Subcutaneous abdominal adipose tissue (tissue), 5 donors: ENCODE measurements around the gene TGM5.

ENCODE experiments used
- H3K27ac ChIP-seq: one replicate; pipeline ENCODE4 v1.7.0; 2013; ENCODE audit warnings: low read depth, mild to moderate bottlenecking, inconsistent platforms, low read length, moderate library complexity
- H3K27me3 ChIP-seq, 5 donors: one replicate each; pipeline ENCODE4 v1.7.0; 2013; ENCODE audit warnings: low read length in 5 of 5, inconsistent platforms in 1 of 5; ENCODE audit not compliant: control insufficient read depth in 5 of 5, insufficient read depth in 4 of 5
- H3K36me3 ChIP-seq, 5 donors: one replicate each; pipeline ENCODE4 v1.7.0; 2013; ENCODE audit warnings: low read length in 5 of 5; ENCODE audit not compliant: control insufficient read depth in 5 of 5, insufficient read depth in 5 of 5
- H3K4me1 ChIP-seq, 5 donors: one replicate each; pipeline ENCODE4 v1.7.0; 2013; ENCODE audit warnings: low read length in 5 of 5, mild to moderate bottlenecking in 3 of 5, moderate library complexity in 1 of 5; ENCODE audit not compliant: control insufficient read depth in 5 of 5, insufficient read depth in 5 of 5
- H3K4me3 ChIP-seq, 5 donors: one replicate each; pipeline ENCODE4 v1.7.0; 2013; ENCODE audit warnings: low read length in 5 of 5, low read depth in 1 of 5
- H3K9ac ChIP-seq, 5 donors: one replicate each; pipeline ENCODE4 v1.7.0; 2013; ENCODE audit warnings: low read length in 5 of 5, mild to moderate bottlenecking in 4 of 5, moderate library complexity in 3 of 5
- H3K9me3 ChIP-seq, 5 donors: one replicate each; pipeline ENCODE4 v1.7.0; 2013; ENCODE audit warnings: low read length in 5 of 5; ENCODE audit not compliant: control insufficient read depth in 5 of 5
- donor health status: healthy.
- donor health status: healthy.
- donor health status: healthy.
- donor health status: healthy.
- donor health status: healthy.

The TGM5 gene

DNA sequence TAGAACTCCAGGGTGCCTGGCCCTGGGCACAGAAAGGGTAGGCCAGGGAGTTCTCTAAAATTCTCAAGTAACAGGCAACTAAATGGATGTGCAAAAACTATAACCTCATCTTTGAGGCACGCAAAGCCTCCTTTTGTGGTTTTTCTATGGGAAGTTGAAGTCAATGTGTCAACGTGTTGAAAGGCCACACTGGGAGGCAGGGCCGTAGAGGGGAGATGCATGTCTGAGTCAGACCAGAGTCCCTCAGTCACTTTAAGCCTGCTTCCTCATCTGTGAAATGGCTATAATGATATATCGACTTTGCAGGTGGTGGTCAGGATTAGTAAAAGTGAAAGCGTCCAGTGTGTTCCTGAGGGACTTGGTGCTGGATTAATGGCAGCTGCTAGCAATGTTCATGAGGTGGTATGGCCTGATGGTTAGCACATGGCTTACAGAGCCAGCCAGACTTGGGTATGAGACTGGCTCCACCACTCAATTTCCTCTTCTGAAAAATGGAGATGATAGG, 17.0 kb downstream of the TGM5 start:
- no peak overlapping the region for H3K27ac ChIP-seq
- peaks cover 0 to 4% (median 0%) of the 10 kb centered on the region in 5 donors for H3K27me3 ChIP-seq
- no peak overlapping the region for H3K9ac ChIP-seq
- no peaks in the 10 kb centered on the region for H3K9me3 ChIP-seq
- H3K4me3 ChIP-seq: no peak overlapping the region
- peaks cover 0 to 2% (median 0%) of the 10 kb centered on the region in 5 donors for H3K4me1 ChIP-seq
- no peaks in the 10 kb centered on the region for H3K36me3 ChIP-seq

DNA sequence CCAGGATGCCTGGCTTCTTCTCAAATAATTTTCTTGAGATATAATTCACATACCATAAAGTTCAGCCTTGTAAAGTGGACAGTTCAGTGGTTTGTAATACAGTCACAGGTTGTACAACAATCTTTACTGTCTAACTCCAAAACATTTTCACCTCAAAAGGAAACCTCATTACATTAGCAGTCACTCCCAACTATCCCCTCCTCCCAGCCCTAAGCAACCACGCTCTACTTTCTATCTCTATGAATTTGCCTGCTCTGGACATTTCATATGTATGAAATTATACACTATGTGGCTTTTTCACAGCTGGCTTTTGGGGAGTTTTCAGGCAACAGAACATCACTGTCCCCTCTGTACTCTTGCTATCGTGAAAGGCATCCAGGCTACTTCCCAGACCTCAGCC, 17.5 kb downstream of the TGM5 start:
- no peak overlapping the region for H3K4me3 ChIP-seq
- no peaks in the 10 kb centered on the region for H3K9me3 ChIP-seq
- H3K9ac ChIP-seq: no peak overlapping the region
- H3K4me1 ChIP-seq: peaks cover 0 to 2% (median 0%) of the 10 kb centered on the region in 5 donors
- H3K27me3 ChIP-seq: peaks cover 0 to 4% (median 0%) of the 10 kb centered on the region in 5 donors
- H3K36me3 ChIP-seq: no peaks in the 10 kb centered on the region
- H3K27ac ChIP-seq: no peak overlapping the region

DNA sequence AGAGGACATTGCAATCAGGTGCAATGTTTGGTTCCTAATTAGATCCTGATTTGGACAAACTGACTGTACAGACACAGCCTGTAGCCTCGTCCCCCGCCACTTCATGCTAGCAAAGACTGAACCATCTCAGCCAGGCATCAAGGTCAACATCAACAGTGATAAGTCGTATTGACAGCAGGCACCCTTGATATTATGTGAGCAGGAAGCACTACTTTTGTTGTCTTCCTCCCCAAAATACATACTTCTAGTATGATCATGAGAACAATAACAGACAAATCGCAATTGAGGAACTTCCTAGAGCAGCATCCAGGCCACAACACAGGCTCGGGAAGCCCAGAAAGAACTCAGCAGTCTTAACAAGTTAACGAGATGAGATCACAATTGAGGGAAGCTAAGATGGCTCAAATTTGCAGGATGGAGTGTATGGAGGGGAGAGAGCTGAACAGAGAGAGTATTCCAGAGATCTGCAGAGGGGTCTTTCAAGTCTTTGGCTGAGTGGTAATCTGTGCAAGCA, 20.4 kb downstream of the TGM5 start:
- no peaks in the 10 kb centered on the region for H3K36me3 ChIP-seq
- H3K27me3 ChIP-seq: no peaks in the 10 kb centered on the region

DNA sequence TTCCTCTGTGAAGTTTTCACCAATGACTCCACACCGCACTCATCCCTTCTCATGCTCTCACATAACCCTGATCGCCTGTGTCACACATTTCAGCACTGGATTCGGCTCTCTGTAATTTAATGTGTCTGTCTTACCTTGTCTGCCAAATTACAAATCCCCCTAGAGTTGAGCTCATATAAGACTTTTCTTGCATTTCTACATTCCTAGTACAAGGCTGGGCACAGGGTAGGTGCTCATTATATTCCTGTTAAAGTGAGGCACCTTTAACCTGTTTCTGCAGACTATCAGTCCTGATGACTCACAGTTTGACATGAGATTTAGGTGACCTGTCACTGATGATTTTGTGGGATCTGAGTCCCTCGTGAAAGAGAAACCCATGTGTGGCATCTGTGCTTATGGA, 22.6 kb downstream of the TGM5 start:
- Histone ChIP-seq H3K27me3 (no peaks in the 10 kb centered on the region), H3K4me3 (no peak overlapping the region), H3K9me3 (no peaks in the 10 kb centered on the region), H3K4me1 (peaks cover 0 to 23% (median 6%) of the 10 kb centered on the region in 5 donors), H3K36me3 (no peaks in the 10 kb centered on the region), H3K27ac (no peak overlapping the region), H3K9ac (no peak overlapping the region)

More for the DNA sequence above, 20.4 kb downstream of the TGM5 start:
- no peak overlapping the region for H3K9ac ChIP-seq
- no peaks in the 10 kb centered on the region for H3K9me3 ChIP-seq
- peaks cover 0 to 14% (median 2%) of the 10 kb centered on the region in 5 donors for H3K4me1 ChIP-seq
- H3K4me3 ChIP-seq: no peak overlapping the region
- no peak overlapping the region for H3K27ac ChIP-seq

DNA sequence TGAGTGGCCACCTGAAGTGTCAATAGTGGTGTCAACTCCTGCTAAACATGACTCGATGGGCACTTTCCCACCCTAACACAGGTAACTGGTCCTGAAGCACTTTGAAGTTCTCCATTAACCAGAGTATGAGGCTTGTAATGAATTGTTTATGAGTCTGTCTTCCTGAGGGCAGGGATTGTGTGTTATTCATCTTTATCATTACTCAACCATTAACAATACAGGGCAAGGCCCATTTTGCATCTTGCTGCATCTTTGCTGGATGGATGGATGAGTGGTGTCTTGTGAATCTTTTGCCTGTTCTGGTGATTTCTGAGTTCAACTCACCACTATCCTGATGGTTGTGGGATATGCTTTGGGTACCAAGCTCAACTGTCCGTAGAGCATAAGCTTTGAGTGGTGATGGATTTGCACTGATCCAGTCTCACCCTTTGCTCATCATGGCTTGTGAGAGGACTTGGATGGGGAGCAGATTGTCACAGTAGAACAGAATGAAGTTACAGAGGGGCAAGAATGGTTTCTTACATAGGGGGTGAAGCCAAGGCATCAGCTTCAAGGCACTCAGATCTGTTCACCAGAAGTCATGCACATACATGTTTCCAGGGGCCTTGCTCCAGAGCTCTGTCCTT, 23.6 kb downstream of the TGM5 start:
- H3K27me3 ChIP-seq: no peaks in the 10 kb centered on the region
- H3K36me3 ChIP-seq: no peaks in the 10 kb centered on the region
- no peaks in the 10 kb centered on the region for H3K9me3 ChIP-seq
- H3K4me3 ChIP-seq: no peak overlapping the region
- H3K4me1 ChIP-seq: peaks cover 0 to 32% (median 13%) of the 10 kb centered on the region in 5 donors
- H3K27ac ChIP-seq: no peak overlapping the region
- H3K9ac ChIP-seq: no peak overlapping the region

DNA sequence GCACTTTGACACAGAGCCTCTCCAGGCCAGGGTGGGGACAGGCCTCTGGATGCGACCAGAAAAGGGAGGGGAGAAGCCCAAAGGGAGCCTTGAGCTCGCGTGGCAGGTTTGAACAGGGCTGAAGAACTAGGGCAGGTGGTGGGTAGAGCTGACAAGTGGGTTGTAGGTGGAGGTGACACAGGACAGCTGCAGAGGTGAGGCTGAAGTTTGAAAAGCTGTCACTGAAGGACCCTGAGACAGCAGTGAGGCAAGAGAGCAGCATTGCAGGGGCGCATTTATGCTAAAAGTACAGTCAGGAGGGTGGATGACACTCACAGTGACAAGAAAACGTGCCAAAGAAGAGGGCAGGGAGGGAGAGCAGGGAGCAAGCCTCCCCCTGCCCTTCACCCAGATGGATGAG, 24.1 kb downstream of the TGM5 start:
- Histone ChIP-seq H3K4me3 (no peak overlapping the region), H3K9ac (peak overlapping the region in 1 of 5 donors; percentile 9), H3K4me1 (peaks cover 0 to 33% (median 17%) of the 10 kb centered on the region in 5 donors), H3K36me3 (no peaks in the 10 kb centered on the region), H3K27ac (no peak overlapping the region), H3K9me3 (no peaks in the 10 kb centered on the region), H3K27me3 (no peaks in the 10 kb centered on the region)

DNA sequence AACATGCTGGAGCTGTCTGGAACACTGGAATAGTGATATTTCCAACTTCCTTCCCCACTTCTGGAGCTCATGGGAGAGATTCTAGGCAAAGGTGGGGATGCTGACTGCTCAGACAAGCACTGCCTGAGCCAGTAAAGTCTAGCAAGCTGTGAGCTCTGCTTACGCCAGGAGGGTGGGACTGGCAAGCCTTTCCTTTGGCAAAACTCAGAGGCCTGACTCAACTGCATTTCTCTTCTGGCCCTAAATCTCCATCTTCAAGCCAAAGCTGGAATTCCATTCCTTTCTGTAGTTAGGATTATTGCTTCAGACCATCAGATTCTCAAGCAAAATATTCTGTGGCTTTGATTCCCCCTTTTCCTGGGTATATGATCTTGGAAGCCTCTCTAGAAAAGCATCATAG, 25.6 kb downstream of the TGM5 start:
- Histone ChIP-seq H3K27ac (no peak overlapping the region), H3K4me1 (peaks cover 0 to 33% (median 17%) of the 10 kb centered on the region in 5 donors), H3K4me3 (no peak overlapping the region)

DNA sequence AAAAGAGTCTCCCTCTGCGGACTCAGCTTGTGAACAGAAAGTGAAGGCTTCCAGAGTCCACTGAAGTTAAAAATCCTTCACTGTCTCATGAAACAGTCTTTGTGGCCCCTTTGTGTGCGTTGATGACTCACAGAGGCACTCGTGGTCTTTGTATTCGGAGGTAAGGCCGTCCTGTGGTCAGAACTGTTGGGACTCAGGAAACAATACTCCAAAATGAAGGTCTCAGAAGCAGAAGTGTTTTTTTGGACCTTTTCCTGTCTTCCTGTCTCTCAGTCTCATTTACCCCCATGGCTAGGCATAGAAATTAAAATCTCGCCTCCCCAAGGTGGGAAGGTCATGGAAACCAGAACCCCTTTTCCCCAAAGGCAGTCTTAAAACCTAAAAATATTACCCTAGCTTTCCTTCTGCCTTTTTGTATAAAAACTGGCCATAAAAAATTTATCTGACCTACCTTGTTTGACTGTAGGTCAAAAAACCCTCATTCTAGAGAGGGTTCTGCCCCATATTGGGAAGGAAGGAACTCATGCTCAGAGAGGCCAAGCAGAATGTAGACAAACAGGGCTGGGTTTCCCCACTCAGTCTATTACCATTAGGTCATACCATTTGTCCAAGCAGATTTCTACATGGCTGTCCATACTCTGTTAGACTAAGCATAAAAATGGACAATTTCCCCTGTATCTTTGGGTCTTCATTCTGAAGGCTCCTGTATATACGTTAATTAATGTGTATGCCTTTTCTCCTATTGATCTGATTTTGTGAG, 26.8 kb downstream of the TGM5 start:
- H3K27me3 ChIP-seq: no peaks in the 10 kb centered on the region
- H3K27ac ChIP-seq: no peak overlapping the region
- H3K36me3 ChIP-seq: no peaks in the 10 kb centered on the region
- no peak overlapping the region for H3K4me3 ChIP-seq
- H3K9me3 ChIP-seq: no peaks in the 10 kb centered on the region
- peaks cover 0 to 33% (median 17%) of the 10 kb centered on the region in 5 donors for H3K4me1 ChIP-seq
- no peak overlapping the region for H3K9ac ChIP-seq

More for the DNA sequence above, 25.6 kb downstream of the TGM5 start:
- H3K9me3 ChIP-seq: no peaks in the 10 kb centered on the region
- no peaks in the 10 kb centered on the region for H3K36me3 ChIP-seq
- H3K9ac ChIP-seq: peak overlapping the region in 1 of 5 donors; percentile 9
- no peaks in the 10 kb centered on the region for H3K27me3 ChIP-seq

DNA sequence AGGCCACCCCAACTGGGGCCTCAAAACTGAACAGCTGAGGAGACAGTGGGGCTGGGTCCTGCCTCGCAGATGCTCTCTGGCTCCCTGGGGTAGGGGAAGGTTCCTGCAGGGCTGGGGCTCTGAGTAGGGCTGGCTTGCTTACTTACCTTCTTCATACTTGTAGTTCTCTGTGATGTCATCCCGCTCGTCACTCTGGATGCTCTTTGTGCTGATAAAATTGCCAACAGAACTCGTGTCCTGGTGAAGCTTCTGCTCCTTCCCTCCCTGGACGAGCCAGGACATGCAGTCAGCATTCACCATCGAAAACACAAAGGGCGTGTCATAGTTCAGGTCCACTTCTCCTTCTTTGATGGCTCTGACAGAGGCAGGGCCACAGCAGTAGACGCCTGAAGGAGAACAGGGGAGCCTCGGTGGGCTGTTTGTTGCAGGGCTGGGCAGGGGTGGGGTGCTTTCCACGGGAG, 28.0 kb downstream of the TGM5 start:
- H3K36me3 ChIP-seq: no peaks in the 10 kb centered on the region
- no peak overlapping the region for H3K4me3 ChIP-seq

More for the DNA sequence above, 28.0 kb downstream of the TGM5 start:
- Histone ChIP-seq H3K9ac (no peak overlapping the region), H3K9me3 (no peaks in the 10 kb centered on the region), H3K27me3 (no peaks in the 10 kb centered on the region), H3K27ac (no peak overlapping the region), H3K4me1 (peaks cover 0 to 33% (median 17%) of the 10 kb centered on the region in 5 donors)
